Panc1 (cell line): ENCODE measurements around the gene RBM4.

Source experiments
- POLR2AphosphoS5 ChIP-seq: IDR thresholded peaks from 2 replicates; pipeline ENCODE4 v1.6.1; 2012; ENCODE audit warnings: mild to moderate bottlenecking, low read depth, low read length, moderate library complexity
- TCF7L2 ChIP-seq: IDR thresholded peaks from 2 replicates; pipeline ENCODE4 v1.6.1; 2011; ENCODE audit warnings: mild to moderate bottlenecking, low read depth, low read length, inconsistent platforms
- TF ChIP-seq, protein P1 (sequence below): fragments of 450-650 bp; IDR thresholded peaks from 2 replicates; pipeline ENCODE4 v1.5.1; 2017; ENCODE audit warnings: mild to moderate bottlenecking
- TF ChIP-seq, protein P2 (sequence below), 2 experiments: IDR thresholded peaks; 2 replicates each; pipeline ENCODE4 v1.6.1; 2011 to 2012; ENCODE audit warnings: low read depth in 2 of 2, control low read depth in 1 of 2, low read length in 1 of 2, mild to moderate bottlenecking in 1 of 2, moderate library complexity in 1 of 2; ENCODE audit not compliant: insufficient read depth in 1 of 2

DNA sequence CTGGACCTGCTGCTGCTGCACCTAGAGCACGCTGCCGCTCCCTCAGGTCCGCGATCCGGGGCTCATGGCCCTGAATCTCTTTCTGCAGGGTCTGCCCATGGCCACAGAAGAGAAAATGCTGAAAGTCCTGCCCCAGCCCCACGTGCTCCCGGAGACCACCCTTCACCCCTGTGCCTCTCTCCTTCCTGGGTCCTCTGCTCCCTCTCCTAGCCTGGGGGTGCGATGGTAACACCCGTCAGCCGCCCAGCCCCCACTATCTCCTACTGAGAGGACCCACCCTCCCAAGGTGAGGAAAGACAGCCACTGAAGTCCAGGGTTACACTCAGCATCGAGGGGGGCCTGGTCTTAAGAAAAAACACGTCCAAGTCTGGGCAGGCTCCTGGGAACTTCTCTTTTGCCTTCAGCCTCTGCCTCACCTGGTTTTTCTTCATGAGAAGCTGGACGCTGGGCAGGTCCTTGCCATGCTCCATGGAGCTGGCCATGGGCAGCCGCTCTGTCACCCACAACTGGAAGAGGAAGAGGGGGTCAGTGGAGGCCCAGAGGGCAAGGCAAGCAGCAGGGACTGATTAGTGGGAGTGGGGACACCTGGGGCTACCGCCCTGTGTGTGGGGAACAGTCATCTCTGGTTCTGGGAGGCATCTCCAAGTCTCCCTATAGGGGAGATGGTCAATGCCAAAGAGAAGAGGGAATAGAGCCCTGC lies 55.0 kb downstream of the RBM4 start:
- TF ChIP-seq POLR2AphosphoS5 (no peak), TCF7L2 (no peak)
- TF ChIP-seq, protein P1, sequence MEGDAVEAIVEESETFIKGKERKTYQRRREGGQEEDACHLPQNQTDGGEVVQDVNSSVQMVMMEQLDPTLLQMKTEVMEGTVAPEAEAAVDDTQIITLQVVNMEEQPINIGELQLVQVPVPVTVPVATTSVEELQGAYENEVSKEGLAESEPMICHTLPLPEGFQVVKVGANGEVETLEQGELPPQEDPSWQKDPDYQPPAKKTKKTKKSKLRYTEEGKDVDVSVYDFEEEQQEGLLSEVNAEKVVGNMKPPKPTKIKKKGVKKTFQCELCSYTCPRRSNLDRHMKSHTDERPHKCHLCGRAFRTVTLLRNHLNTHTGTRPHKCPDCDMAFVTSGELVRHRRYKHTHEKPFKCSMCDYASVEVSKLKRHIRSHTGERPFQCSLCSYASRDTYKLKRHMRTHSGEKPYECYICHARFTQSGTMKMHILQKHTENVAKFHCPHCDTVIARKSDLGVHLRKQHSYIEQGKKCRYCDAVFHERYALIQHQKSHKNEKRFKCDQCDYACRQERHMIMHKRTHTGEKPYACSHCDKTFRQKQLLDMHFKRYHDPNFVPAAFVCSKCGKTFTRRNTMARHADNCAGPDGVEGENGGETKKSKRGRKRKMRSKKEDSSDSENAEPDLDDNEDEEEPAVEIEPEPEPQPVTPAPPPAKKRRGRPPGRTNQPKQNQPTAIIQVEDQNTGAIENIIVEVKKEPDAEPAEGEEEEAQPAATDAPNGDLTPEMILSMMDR = no peak
- TF ChIP-seq, protein P2, sequence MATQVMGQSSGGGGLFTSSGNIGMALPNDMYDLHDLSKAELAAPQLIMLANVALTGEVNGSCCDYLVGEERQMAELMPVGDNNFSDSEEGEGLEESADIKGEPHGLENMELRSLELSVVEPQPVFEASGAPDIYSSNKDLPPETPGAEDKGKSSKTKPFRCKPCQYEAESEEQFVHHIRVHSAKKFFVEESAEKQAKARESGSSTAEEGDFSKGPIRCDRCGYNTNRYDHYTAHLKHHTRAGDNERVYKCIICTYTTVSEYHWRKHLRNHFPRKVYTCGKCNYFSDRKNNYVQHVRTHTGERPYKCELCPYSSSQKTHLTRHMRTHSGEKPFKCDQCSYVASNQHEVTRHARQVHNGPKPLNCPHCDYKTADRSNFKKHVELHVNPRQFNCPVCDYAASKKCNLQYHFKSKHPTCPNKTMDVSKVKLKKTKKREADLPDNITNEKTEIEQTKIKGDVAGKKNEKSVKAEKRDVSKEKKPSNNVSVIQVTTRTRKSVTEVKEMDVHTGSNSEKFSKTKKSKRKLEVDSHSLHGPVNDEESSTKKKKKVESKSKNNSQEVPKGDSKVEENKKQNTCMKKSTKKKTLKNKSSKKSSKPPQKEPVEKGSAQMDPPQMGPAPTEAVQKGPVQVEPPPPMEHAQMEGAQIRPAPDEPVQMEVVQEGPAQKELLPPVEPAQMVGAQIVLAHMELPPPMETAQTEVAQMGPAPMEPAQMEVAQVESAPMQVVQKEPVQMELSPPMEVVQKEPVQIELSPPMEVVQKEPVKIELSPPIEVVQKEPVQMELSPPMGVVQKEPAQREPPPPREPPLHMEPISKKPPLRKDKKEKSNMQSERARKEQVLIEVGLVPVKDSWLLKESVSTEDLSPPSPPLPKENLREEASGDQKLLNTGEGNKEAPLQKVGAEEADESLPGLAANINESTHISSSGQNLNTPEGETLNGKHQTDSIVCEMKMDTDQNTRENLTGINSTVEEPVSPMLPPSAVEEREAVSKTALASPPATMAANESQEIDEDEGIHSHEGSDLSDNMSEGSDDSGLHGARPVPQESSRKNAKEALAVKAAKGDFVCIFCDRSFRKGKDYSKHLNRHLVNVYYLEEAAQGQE (IDR thresholded peaks at IDR 0.05; ENCODE audit: insufficient read depth in 1 of 2, low read depth in 2 of 2, low read length in 1 of 2) = no peak
